NCI-H774 (cell line): ENCODE data around the gene HOXA9.

Experiments used
- DNase-seq: peaks from one replicate; lab custom pipeline; 2025; lab: John Stamatoyannopoulos, UW

Gene HOXA9

DNA sequence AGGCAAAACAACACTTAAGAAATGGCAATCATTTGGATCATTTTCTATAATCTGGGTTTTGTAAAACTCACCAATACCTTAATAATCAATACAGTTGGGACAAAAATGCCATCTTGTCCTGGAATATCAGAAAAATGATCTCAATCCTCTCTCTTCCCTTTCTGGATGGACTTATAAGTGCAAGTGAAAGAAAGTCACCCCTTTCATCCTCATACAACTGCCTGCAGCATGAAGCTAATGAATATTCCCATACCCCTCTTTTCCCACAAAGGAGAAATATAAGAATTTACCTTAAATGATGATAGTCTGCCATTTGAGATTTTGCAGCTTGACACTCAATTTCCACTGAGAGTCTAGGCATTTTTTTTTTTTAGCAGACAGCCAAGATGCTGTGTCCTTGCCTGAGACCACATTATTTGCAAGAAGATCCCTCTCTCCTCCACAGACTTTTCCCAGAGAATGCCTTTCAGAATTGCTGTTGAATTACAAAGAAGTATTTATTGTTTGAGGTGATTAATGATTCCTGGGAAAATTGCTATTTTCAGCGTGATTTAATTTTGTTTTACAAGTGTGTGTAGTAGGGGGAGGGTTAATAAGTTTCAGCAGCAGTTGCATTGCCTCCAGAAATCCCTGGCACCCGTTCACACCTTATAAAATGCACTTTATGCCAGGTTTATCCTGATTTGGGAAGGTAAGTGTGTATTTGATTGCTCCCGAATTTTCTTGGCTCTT is 38.6 kb downstream of the HOXA9 start:
- no peak for DNase-seq

DNA sequence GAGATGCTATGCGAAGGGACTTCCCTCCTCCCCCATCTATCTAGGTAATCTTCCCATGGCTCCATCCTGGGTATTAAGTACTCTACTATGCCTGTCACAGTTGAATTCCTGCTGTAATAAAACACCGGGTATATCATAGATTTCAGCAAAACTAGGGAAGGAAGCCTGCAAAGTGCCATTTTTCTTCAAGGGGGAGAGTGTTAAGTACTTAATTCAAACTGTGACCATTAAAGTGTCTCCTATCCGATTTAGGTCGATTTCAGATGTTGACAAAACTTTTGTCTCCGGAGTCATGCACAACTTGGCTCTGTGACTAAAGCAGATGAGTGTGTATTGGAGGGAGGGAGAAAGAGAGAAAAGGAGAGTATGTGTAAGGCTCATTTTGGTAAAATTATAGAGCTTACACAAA is 39.3 kb downstream of the HOXA9 start:
- DNase-seq = no peak

DNA sequence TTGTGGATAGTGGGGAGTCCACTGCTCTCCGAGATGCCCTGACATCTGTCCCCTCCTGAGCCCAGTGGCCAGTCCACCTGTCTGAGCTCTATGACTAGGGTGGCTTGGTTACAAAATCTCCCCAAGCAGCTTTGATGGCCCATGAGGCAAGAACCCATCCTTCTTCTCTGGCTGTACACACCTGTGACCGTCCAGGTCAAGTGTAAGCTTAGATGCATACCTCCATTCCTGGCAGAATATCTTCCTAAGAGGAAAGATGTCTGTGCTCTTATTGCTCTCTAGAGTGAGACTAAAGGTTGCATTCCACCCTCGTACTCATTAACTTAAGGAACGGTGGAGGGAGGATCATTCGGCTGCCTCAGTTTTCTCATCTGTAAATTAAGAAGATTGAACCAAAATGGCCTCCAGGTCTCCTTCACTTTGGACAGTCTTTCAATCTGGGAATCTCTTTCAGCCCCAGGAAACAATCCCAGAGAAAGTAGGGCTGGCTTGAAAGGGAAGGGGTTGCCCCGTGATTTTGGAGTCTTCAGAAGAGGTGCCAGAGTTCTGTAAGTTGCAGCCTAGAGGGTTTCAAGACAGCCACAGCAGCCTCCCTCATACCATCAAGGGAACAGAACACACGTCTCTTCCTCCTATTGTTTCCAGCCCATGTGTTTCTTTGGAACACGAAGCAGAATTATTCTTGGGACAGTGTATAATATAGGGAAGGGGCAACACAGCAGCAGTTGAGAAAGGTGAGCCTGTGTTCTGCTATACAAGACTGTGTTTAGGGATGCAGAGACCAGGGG is 40.2 kb downstream of the HOXA9 start:
- DNase-seq = no peak

- DNase-seq = no peak
These were observed 41.0 kb downstream of the HOXA9 start for GRCh38 chr7:27124096-27124901.

DNA sequence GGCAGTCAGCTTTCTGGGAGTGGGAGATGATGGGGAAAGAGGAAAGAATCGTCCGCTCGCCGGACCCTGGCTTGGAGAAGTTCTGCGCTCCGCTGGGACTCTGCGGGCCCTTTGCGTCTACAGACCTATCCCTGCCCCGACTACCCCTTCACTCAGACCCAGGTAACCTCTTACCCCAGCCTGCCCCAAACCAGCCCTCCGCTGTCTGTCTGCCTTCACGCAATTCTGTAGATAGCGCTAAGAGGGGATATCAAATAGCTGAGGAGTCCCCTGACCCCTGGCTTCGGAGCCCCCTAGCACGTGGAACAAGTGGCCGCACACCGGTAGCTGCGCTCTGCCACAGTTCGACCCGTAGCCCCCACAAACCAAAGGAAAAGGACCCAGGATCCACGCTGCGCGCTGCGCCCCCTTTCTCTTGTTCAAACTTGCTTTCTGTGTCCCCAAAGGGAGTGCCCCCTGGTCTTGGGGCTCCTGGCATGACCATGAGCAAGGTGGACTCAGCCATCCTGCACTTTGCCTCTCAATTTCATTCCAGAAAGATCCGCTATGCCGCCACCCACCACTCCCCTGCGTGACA is 41.8 kb downstream of the HOXA9 start:
- DNase-seq = no peak

- DNase-seq = no peak
These were observed 42.3 kb downstream of the HOXA9 start for GRCh38 chr7:27123007-27123476.

DNA sequence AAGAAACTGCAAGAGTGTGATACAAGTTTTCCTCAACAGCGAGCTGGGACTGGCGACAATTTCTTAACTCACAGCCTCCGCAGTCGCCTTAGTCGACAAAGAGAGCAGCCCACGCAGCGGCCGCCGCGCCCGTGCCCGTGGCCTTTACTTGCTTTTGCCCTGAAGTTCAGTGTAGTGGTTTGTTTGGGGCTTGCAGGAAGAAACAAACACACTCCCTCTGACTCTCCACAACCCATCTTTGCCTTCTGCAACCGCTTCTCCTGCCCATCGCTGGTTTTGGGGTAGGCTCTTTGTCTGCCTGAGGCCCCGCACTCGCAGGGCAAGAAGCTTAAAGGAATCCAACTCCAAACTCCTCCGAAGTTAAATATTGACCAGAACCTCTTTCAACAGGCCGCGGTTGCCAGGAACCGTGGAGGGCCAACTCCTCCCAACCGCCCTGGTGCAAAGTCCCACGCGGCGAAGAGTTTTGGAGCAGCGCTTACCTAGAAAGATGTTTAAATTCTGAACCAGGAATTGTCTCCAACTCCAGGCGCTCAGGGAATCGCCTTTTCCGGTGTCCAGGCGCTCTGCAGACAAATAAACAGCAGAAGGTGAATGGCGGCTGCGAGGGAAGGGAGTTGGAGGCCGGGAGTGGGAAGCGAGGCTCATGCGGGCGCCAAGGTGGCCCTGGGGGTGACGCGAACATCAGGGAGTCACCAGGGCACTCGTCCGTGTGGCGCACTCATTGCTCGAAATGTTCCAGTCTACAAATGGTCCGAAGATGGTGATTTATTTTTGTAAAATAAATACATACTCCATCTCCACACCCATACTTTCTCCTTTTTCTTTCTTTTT is 43.0 kb downstream of the HOXA9 start:
- no peak for DNase-seq

DNA sequence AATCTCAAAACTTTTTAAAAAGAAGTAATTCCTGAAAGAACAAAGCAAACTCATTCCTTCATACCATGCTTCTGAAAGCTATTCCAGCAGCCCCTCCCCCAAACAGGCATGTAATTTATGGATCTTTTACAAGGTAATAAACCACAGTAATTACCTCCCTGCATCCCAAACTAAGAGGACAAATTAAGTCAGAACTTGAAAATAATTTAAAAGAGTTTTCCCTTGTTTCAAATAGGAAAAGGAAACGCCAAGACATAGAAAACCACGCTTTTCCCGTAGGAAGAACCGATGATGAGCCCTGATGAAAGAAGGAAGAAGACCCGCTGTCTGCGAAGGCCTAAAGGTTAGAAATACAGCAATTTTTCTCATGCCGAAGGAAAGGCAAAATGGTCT is 43.7 kb downstream of the HOXA9 start:
- DNase-seq = no peak

DNA sequence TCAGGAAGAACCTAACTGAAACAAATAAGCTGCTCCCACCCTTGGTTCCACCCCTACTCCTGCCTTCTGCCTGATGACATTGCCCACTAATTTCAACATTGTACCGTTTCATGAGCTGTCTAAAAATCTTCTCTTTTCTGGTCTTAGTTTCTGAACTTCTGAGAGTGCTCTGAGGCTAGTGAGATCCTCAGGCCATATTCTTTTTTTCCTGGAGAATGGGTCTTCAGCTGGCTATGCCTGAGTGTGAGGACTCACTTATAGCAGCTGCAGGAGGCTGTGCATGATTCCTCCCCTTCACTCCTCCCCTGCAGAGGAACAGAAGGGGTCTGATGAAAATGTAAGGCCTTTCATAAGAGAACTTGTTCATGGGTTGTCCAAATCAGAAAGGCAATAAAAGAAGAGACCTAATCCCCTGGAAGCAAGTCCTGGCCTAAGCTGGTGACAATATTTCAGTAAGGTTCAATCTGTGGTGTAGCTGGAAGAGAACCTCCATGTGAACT is 45.9 kb downstream of the HOXA9 start:
- no peak for DNase-seq

DNA sequence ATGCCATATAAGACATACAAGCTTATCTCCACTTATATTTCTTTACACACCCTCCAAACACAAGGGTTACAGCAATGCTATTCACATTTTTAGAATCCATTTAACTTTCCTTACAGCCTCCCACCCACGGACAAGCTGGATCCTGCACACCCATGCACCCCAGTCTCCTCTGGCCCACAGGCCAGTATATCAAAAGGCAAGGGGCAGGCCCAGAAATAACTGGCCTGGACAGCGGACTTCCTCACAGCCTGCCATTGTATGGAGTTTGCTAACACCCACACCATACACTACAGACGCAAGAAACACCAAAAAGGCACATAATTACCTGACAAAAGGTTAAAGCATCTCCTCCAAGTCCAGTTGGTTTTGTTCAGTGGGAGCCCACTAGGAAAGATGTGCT is 46.8 kb downstream of the HOXA9 start:
- no peak for DNase-seq

GRCh38 chr7:27117887-27118491 is 47.3 kb downstream of the HOXA9 start:
- no peak for DNase-seq

GRCh38 chr7:27116962-27117886 is 48.1 kb downstream of the HOXA9 start:
- DNase-seq = no peak

- DNase-seq = no peak
These were observed 49.0 kb downstream of the HOXA9 start for GRCh38 chr7:27116031-27116961.

GRCh38 chr7:27115221-27116026 is 49.9 kb downstream of the HOXA9 start:
- DNase-seq = no peak

- no peak for DNase-seq
These were observed 50.5 kb downstream of the HOXA9 start for GRCh38 chr7:27114881-27115220.

DNA sequence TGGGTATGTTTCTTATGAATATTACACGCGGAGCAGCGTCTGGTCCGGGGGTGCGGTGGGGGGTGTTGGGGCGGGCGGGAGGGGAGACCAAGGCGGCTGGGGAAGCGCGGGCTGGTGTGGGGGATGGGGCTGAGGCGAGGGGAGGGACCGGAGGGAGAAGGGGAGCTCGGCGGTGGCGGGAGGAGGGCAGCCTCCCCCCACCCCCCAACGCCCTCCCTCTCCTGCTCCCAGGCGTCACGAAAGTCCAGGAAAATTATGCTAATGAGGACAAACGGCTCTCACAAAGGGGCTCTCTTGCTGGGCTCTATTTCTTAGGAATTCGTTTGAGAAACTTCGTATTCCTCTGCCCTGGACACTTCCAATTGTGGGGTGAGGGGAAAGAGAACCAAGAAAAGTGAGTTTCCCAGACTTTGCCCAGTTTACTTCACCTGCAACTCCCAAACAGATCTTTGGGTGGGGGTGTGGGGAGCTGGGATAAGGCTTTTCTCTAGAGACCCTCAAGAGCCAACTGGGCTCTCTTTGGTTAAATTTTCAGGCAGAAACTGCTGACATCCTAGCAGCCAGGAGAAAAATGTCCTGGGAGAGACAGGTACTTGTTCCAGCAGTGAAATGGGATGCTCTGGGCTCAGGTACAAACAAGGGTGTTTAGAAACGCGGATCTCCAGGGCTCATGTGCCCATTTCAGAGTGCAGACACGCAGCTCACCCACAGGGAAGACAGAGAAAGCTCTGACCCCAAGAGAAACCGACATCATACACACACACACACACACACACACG is 51.2 kb downstream of the HOXA9 start:
- DNase-seq = no peak
